Stomach (tissue), 4 donors: ENCODE results near the gene ABR.

Experiments used
- CTCF ChIP-seq, 7 experiments: fragments of 450-650 bp in 4 of 7; fragments of 200-600 bp in 3 of 7; sonication (generic) in 3 of 7; IDR thresholded peaks; one replicate each; pipeline ENCODE4 v1.5.1; 2016 to 2019; ENCODE audit warnings: antibody characterized with exemption in 7 of 7, control low read depth in 2 of 7, mild to moderate bottlenecking in 1 of 7
- EP300 ChIP-seq: sonication (generic); formaldehyde crosslinking; IDR thresholded peaks from one replicate; pipeline ENCODE4 v1.6.1; 2017; ENCODE audit warnings: antibody characterized with exemption
- POLR2A ChIP-seq, 4 donors: fragments of 450-650 bp; IDR thresholded peaks; one replicate each; pipeline ENCODE4 v1.6.1; 2016; ENCODE audit warnings: antibody characterized with exemption in 4 of 4, control low read depth in 2 of 4, mild to moderate bottlenecking in 1 of 4, moderate library complexity in 1 of 4
- POLR2AphosphoS5 ChIP-seq, 3 donors: sonication (generic); formaldehyde crosslinking; IDR thresholded peaks; one replicate each; pipeline ENCODE4 v1.6.1; 2016; ENCODE audit warnings: antibody characterized with exemption in 3 of 3

GRCh38 chr17:986322-986929 lies 193.4 kb downstream of the ABR start:
- TF ChIP-seq EP300, result no peak
- no peak for TF ChIP-seq POLR2A (IDR thresholded peaks at IDR 0.05)
- TF ChIP-seq CTCF (IDR thresholded peaks at IDR 0.05), result no peak
- no peak for TF ChIP-seq POLR2AphosphoS5 (IDR thresholded peaks at IDR 0.05)
